H1 (cell line): ENCODE data around the gene TRIM6. TPM values are rescaled to one million over a fixed set of nuclear protein-coding genes. Genes with fewer than 3 reads are reported as not detected.
A peak's percentile ranks its signal among the peaks of the same experiment; 100 is the strongest.

Experiments
- ATF3 ChIP-seq: IDR thresholded peaks from 2 replicates; pipeline ENCODE4 v1.6.1; 2011; ENCODE audit warnings: low read depth, mild to moderate bottlenecking, low read length; ENCODE audit not compliant: insufficient read depth
- CHD7 ChIP-seq: fragments of 300-600 bp; sonication (generic); IDR thresholded peaks from 2 replicates; pipeline ENCODE4 v1.7.1; 2012; ENCODE audit warnings: low read length, moderate library complexity, mild to moderate bottlenecking, inconsistent platforms; ENCODE audit not compliant: insufficient replicate concordance
- JUND ChIP-seq: IDR thresholded peaks from 2 replicates; pipeline ENCODE4 v1.6.1; 2011; ENCODE audit warnings: mild to moderate bottlenecking, improper control_type of control experiment, low read length
- MAX ChIP-seq: IDR thresholded peaks from 2 replicates; pipeline ENCODE4 v1.6.1; 2012; ENCODE audit warnings: inconsistent platforms
- NANOG ChIP-seq: IDR thresholded peaks from 2 replicates; pipeline ENCODE4 v1.6.1; 2011; ENCODE audit warnings: low read length, low read depth, mild to moderate bottlenecking, inconsistent platforms; ENCODE audit not compliant: insufficient read depth, poor library complexity, severe bottlenecking
- NRF1 ChIP-seq: IDR thresholded peaks from 2 replicates; pipeline ENCODE4 v1.6.1; 2011; ENCODE audit warnings: mild to moderate bottlenecking, low read depth, low read length, improper control_type of control experiment
- RBBP5 ChIP-seq: IDR thresholded peaks from 2 replicates; pipeline ENCODE4 v1.7.1; 2012; ENCODE audit warnings: low read depth, mild to moderate bottlenecking, inconsistent platforms, low read length, moderate library complexity, borderline replicate concordance
- RFX5 ChIP-seq: IDR thresholded peaks from 2 replicates; pipeline ENCODE4 v1.6.1; 2011; ENCODE audit warnings: low read depth, low read length, improper control_type of control experiment, borderline replicate concordance
- SIRT6 ChIP-seq: IDR thresholded peaks from one replicate; pipeline ENCODE4 v1.7.1; 2012; ENCODE audit warnings: low read length, inconsistent platforms
- TCF12 ChIP-seq: IDR thresholded peaks from 2 replicates; pipeline ENCODE4 v1.6.1; 2011; ENCODE audit warnings: low read depth, mild to moderate bottlenecking, low read length
- polyA plus RNA-seq, 7 experiments: library from polyadenylated mRNA; depleted of rRNA in 3 of 7; stranded (reverse) in 5 of 7; unstranded in 2 of 7; fragments of >200 nt in 5 of 7; fragments of 200-250 nt in 2 of 7; gene quantifications; 1 replicate in 5 of 7; 2 replicates in 1 of 7; 4 replicates in 1 of 7; pipeline versions ENCODE4 v1.2.1 to v1.2.3, GENCODE V29; 2011 to 2013; ENCODE audit warnings: missing spikeins in 2 of 7, mixed read lengths in 2 of 7
- total RNA-seq: library from RNA; stranded (reverse); fragmentation: NEBNext Ultra II Directional; extraction: Animal tissue kit (Norgen Biotek cat#: 25700); gene quantifications from 2 replicates; pipeline ENCODE4 v1.2.1, GENCODE V29; 2021

TRIM6 gene
- total and polyA plus RNA-seq, 2 of the 8 experiments (the other 6 are each of a cell fraction or from before 2014, with no cell fraction given), result 21.6 to 23.3 TPM

GRCh38 chr11:5596607-5597201 is at the start of gene TRIM6 (continued):
- TF ChIP-seq SIRT6 (no peak), NANOG (peak; percentile 16), JUND (no peak), RFX5 (no peak), RBBP5 (0 out of 2 replicates have a peak, but pooled peaks have one; percentile 51), TCF12 (no peak), ATF3 (no peak), CHD7 (no peak), NRF1 (no peak), MAX (no peak)
